ENCODE data around the gene ALDH4A1. TPM values are rescaled to one million over a fixed set of nuclear protein-coding genes. Genes with fewer than 3 reads are reported as not detected.

ALDH4A1 gene
- total RNA-seq, 1 experiment from 2014 or later: 26.1 TPM

DNA sequence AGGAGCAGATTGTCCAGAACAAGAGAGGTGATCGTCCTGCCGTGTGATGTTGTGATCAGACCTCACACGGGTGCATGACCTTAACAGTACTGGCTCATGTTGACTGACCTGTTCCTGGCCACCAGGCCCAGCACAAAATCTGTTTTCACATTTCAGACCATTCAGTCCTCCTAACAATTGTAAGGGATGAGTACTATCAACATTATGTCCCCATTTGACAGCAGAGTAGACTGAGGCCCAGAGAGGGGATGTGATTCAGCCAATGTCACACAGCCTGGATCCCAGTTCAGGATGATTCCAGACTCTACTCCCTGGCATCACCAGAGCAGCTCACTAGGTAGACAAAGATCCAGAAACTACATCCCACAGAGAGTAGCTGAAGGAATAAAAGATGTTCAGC lies 35.5 kb downstream of the ALDH4A1 start:
- Mint-ChIP-seq H3K4me1 (peaks cover 4 to 8% of the 10 kb centered on the region in 2 experiments), H3K27ac (no peak overlapping the region), H3K4me3 (no peak overlapping the region), H3K36me3 (ENCODE audit: insufficient read depth in 1 of 3, low read depth in 3 of 3) (no peaks in the 10 kb centered on the region), H3K9me3 (no peaks in the 10 kb centered on the region), H3K27me3 (ENCODE audit: low read depth) (peaks cover 18% of the 10 kb centered on the region)
- TF ChIP-seq, protein P1, sequence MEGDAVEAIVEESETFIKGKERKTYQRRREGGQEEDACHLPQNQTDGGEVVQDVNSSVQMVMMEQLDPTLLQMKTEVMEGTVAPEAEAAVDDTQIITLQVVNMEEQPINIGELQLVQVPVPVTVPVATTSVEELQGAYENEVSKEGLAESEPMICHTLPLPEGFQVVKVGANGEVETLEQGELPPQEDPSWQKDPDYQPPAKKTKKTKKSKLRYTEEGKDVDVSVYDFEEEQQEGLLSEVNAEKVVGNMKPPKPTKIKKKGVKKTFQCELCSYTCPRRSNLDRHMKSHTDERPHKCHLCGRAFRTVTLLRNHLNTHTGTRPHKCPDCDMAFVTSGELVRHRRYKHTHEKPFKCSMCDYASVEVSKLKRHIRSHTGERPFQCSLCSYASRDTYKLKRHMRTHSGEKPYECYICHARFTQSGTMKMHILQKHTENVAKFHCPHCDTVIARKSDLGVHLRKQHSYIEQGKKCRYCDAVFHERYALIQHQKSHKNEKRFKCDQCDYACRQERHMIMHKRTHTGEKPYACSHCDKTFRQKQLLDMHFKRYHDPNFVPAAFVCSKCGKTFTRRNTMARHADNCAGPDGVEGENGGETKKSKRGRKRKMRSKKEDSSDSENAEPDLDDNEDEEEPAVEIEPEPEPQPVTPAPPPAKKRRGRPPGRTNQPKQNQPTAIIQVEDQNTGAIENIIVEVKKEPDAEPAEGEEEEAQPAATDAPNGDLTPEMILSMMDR (conservative IDR thresholded peaks at IDR 0.05): no peak
- Histone ChIP-seq H3K23ac (ENCODE audit: insufficient read length, low read depth, low read length) (no peak overlapping the region), H3K9ac (ENCODE audit: extremely low read depth, insufficient read length, low read length) (no peak overlapping the region), H3K4me2 (ENCODE audit: insufficient read depth, insufficient read length, low read length) (no peak overlapping the region), H3K14ac (ENCODE audit: insufficient read depth, low read length) (no peak overlapping the region), H4K20me1 (ENCODE audit: control insufficient read depth, insufficient read depth, insufficient read length) (no peaks in the 10 kb centered on the region), H3K4ac (ENCODE audit: low read depth, low read length) (no peak overlapping the region), H2AFZ (ENCODE audit: low read length) (no peak overlapping the region), H3K4me1 (ENCODE audit: insufficient read depth, low read length) (no peaks in the 10 kb centered on the region), H4K5ac (ENCODE audit: insufficient read length, low read depth, low read length) (no peak overlapping the region), H2AK5ac (ENCODE audit: insufficient read length, low read length) (no peak overlapping the region), H3K27ac (ENCODE audit: insufficient read length, low read depth, low read length) (no peak overlapping the region), H3K27me3 (ENCODE audit: insufficient read depth, low read length) (no peaks in the 10 kb centered on the region), H4K8ac (replicated peaks; ENCODE audit: insufficient read length, low read depth, low read length) (no peak overlapping the region), H3K9me3 (ENCODE audit: control insufficient read depth, low read depth, low read length) (no peaks in the 10 kb centered on the region), H2BK120ac (ENCODE audit: low read depth, low read length, poor library complexity, severe bottlenecking) (no peak overlapping the region), H3K56ac (ENCODE audit: insufficient read length, low read depth, low read length) (no peak overlapping the region), H3K79me1 (ENCODE audit: insufficient read depth, low read depth, low read length, poor library complexity, severe bottlenecking) (no peaks in the 10 kb centered on the region), H2BK12ac (ENCODE audit: insufficient read length, low read depth, low read length) (no peak overlapping the region), H2BK5ac (ENCODE audit: insufficient read length, low read length) (no peak overlapping the region), H3K79me2 (ENCODE audit: insufficient read depth, low read length) (no peaks in the 10 kb centered on the region), H2BK15ac (ENCODE audit: low read depth, low read length) (no peak overlapping the region), H4K91ac (ENCODE audit: insufficient read length, low read depth, low read length) (no peak overlapping the region), H3K18ac (ENCODE audit: insufficient read length, low read depth, low read length) (no peak overlapping the region), H3K23me2 (ENCODE audit: insufficient read length, low read depth, low read length, poor library complexity, severe bottlenecking) (no peaks in the 10 kb centered on the region), H3T11ph (ENCODE audit: low read length) (no peak overlapping the region), H2BK20ac (ENCODE audit: low read depth, low read length, poor library complexity, severe bottlenecking) (no peak overlapping the region)
- DNase-seq: no peak
- WGBS (ENCODE audit: extremely low coverage, insufficient read length, low lambda C conversion rate): no CpG with 5 or more reads among the region's 3 CpGs
